ENCODE measurements around the gene FBF1.
A peak's percentile ranks its signal among the peaks of the same experiment; 100 is the strongest.

FBF1 gene

GRCh38 chr17:75959839-75960511 lies 19.1 kb upstream of the FBF1 start:
- intact Hi-C loops (cut with DNase I), result no loop called here
- no peak for DNase-seq

GRCh38 chr17:75959051-75959838 lies 18.4 kb upstream of the FBF1 start:
- intact Hi-C loops (cut with DNase I), result no loop called here
- DNase-seq, result no peak

DNA sequence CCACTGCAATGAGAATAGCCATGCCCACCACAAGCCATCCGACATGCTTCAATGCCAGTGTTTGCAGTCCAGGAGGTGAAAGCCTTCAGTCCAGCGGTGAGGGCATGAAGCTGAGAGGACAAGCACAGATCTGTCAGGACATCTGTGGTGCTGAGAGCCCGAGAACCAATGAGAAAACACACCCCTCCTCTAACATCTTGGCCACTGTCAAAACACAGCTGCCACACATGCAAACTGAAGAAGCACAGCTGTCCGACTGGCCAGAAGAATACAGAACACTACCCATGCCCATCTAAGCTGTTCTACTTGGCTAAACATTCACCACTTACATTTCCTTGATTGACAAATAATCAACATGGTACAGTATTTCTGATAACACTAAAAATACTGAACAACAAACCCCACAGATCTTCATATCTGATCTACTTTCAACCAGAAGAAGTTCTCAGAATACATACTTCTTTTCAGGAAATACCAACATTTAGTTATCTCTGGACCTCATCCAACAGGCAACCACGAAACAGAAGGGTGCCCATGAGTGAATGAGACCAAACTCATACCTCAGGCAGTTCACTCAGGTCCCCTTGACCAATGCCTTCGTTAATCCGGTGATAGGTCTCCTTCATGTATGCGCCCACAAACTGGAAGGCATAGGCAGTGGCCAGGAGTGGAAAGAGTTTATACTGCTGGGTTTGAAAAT lies 10.2 kb upstream of the FBF1 start:
- intact Hi-C loops (cut with DNase I), result no loop called here
- DNase-seq, result peak in 2 of 10 donors; percentile 32 to 86

DNA sequence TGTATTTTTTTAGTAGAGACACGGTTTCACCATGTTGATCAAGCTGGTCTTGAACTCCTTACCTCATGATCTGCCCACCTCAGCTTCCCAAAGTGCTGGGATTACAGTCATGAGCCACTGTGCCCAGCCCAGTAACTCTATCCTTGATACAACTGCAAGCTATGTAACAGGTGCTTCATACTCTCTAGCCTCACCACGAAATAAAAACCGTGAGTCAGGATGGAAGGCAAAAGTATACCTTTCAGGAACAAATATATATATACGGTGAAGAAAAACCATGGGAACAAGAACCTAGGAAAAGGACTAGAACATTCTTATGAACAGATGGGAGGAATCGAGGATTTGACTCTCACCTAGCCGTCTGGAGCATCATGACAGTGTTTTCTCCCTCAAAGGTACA lies 9.6 kb upstream of the FBF1 start:
- intact Hi-C loops (cut with DNase I), result no loop called here
- no peak for DNase-seq

DNA sequence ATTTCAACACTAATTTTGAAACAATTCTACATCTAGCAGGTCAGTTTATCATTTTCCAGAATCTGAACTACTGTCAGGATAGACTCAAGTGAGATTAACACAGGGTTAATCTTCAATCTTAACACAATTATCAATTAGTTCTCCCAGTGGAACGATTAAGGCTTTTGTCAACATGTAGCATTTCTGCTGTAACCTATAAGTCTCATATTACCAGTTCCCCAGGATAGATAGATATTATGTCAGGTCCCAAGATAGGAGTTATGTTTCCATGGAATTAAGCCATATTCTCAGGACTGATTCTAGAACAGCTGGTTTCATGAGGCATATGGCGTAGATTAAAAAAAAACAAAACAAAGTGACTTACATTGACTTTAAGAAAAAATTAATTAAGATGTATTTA lies 4.4 kb upstream of the FBF1 start:
- DNase-seq, result no peak
- intact Hi-C loops (cut with DNase I), result no loop called here

DNA sequence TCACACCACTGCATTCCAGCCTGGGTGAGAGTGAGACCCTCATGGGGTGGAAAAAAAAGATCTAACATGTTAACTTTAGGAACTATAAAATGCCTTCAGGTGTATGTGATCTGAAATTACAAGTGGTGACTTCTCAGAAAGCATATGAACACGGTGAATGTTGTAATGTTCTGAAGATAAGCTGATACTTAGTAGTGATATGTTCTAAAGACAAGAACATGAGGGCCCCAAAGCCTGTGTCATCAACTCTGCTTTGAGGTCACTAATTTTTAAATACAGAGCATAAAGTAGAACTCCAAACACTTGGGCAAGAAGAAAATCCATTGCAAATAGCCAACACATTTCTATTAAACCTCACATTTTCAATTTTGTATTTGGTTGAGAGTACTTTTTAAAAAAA lies 2.6 kb upstream of the FBF1 start:
- no peak for DNase-seq
- intact Hi-C loops (cut with DNase I), result no loop called here

- intact Hi-C loops (cut with DNase I), result no loop called here
These were observed 1.6 kb upstream of the FBF1 start for GRCh38 chr17:75942473-75942872.

GRCh38 chr17:75941442-75941819 lies 589 bp upstream of the FBF1 start:
- no peak for DNase-seq
- intact Hi-C loops (cut with DNase I), result loop anchor here (1.0 kb wide), 1 partner anchor 38 kb away; the partner anchor contains the start of genes ACOX1 and TEN1

More at GRCh38 chr17:75942473-75942872, 1.6 kb upstream of the FBF1 start:
- DNase-seq, result no peak

DNA sequence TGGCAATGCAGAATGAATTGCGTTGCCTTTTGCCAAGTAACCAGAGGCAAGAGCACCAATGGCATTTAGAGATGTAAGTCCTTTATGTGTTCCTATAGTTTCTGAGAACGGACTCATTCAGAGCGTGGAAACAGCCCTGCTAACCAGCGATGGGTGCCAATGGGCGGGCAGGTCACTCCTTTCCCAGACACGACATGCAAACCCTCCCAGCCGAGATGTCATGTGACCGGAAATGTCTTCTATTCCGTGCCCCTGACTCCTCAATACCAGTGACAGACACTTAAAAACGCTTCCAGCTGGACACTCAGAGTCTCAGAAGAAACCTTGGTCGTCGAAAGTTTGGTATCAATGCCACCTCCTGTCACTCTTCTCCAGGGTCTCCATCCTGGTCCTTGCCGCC lies 3.2 kb downstream of the FBF1 start:
- DNase-seq, result no peak
- intact Hi-C loops (cut with DNase I), result no loop called here

DNA sequence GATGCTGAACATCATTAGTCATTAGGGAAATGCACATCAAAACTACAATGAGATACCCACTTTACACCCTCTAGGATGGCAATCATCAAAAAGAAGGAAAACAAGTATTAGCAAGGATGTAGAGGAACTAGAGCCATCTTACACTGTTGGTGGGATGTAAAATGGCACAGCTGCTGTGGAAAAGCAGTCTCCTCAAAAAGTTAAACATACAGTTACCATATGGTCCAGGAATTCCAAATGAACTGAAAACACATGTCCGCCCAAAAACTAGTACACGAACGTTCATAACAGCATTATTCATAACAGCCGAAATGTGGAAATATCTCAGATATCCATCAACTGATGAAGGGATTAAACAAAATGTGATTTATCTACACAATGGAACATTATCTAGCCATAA lies 7.0 kb downstream of the FBF1 start:
- no peak for DNase-seq
- intact Hi-C loops (cut with DNase I), result no loop called here

DNA sequence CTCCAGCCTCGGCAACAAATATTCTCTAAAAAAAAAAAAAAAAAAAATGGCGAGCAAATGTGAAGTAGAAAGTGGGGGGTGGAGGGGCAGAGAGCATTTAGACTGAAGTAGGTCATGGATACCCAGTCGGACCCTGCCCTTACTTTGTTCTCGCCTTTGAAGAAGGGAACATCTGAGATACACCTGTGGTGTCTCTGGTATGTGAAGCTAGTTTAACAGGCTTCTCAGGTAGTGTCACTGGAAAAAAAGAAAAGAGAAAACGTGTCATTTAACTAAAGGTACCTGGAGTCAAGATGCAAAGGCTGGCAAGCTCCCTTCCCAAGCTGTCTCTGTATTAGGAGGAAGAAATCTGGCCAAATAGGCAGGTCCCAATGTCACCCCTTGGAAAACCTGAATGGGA lies 8.0 kb downstream of the FBF1 start:
- intact Hi-C loops (cut with DNase I), result no loop called here
- no peak for DNase-seq

DNA sequence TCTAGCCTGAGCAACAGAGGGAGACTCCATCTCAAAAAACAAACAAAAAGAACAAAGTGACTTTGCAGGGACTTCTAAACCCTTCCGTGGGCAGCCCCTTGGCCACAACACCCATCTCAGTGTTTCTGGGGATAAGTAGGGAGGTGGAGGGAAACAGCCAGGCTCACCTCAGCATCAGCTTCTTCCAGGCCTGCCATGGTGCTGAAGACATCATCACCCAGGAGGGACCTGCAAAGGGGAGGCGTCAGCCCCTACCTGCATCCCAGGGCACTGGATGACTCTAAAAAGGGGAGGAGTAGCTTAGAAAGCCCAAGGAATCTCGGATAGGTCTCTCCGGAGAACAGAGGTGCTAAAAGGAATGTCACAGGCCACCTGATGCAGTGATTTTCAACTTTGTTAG lies 9.8 kb downstream of the FBF1 start:
- DNase-seq, result peak in 1 of 10 donors; percentile 22
- intact Hi-C loops (cut with DNase I), result no loop called here

- peak in 1 of 10 donors; percentile 33 for DNase-seq
- intact Hi-C loops (cut with DNase I), result no loop called here
These were observed 13.4 kb downstream of the FBF1 start for GRCh38 chr17:75927286-75927922.

DNA sequence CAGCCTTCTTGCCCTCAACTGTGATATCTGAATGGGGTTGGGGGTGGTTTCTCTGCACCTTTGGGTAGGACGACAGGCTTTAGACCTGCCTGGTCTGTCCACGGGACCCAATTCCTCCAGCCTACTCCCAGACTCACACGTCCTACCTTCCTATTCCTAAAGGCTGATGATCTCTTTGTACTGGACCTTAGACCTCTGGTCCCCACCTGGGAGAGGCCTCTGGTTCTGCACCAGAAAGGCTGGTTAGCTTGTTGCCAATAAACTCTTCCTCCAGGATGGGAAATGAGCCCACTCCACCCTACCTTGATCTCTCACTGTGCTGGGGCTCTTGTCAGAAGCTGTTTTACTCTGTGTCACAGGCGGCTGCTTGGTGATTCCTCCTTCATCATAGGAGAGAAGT lies 14.4 kb downstream of the FBF1 start:
- intact Hi-C loops (cut with DNase I), result no loop called here
- DNase-seq, result no peak

- intact Hi-C loops (cut with DNase I), result no loop called here
- peak in 1 of 10 donors; percentile 55 for DNase-seq
These were observed 14.9 kb downstream of the FBF1 start for GRCh38 chr17:75925912-75926311.

DNA sequence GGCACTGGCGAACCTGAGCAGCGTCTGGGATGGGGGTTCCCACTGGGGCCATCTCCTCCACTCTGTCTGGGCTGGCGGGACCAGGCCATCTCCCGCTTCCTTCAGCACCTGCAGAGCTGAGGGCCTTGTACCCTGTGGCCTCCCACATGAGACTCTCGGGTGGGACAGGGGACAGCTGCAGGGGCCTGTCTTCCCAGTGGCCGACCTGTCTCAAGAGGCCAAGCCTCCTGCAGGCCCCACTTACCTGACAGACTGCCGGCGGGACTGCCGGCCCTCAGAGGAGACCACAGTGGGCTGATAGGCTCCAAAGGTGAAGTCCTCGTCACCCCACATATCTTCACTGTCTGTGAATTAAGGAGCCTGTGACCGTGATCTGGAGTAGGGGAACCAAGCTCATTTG lies 15.7 kb downstream of the FBF1 start:
- intact Hi-C loops (cut with DNase I), result no loop called here
- no peak for DNase-seq

- intact Hi-C loops (cut with DNase I), result no loop called here
- DNase-seq, result peak in 1 of 10 donors; percentile 52
These were observed 17.6 kb downstream of the FBF1 start for GRCh38 chr17:75922963-75923874.

- intact Hi-C loops (cut with DNase I), result no loop called here
- DNase-seq, result peak in 1 of 10 donors; percentile 42
These were observed 18.5 kb downstream of the FBF1 start for GRCh38 chr17:75922173-75922961.

- intact Hi-C loops (cut with DNase I), result no loop called here
- DNase-seq, result peak in 1 of 10 donors; percentile 57
These were observed 19.2 kb downstream of the FBF1 start for GRCh38 chr17:75921596-75921995.
